Caco-2 (cell line): ENCODE data around the gene CFAP161. TPM values are rescaled to one million over a fixed set of nuclear protein-coding genes. Genes with fewer than 3 reads are reported as not detected.

Experiments
- BruUV-seq: library from RNA; stranded (reverse); fragments of 400-500 nt; replicated peaks from 2 replicates; lab custom pipeline; 2021; lab: Mats Ljungman, UMichigan
- CTCF ChIA-PET: fragments of 300-600 bp; sonication (Branson Sonifier 250); formaldehyde crosslinking; loops from one replicate; lab custom pipeline; 2022; ENCODE audit warnings: antibody characterized with exemption; lab: Charles Lee
- POLR2A ChIA-PET: fragments of 300-600 bp; sonication (Branson Sonifier 250); formaldehyde crosslinking; loops from one replicate; lab custom pipeline; 2022; ENCODE audit warnings: antibody characterized with exemption; lab: Charles Lee
- DNase-seq, 2 experiments: peaks; one replicate each; pipeline versions ENCODE4 v3.0.0 to v3.0.0-alpha.2; 2020 to 2022
- H3K27me3 ChIP-seq: replicated peaks from 2 replicates; pipeline ENCODE4 v1.6.0; 2011; ENCODE audit warnings: low read length; ENCODE audit not compliant: control insufficient read depth, insufficient read depth
- H3K36me3 ChIP-seq: 2 replicates; pipeline ENCODE4 v1.5.1; 2011; ENCODE audit warnings: low read length; ENCODE audit not compliant: control insufficient read depth, insufficient read depth
- H3K4me1 ChIP-seq: fragments of 250-450 bp; sonication (Bioruptor Pico); 2 replicates; pipeline ENCODE4 v1.5.1; 2020; ENCODE audit warnings: mild to moderate bottlenecking
- H3K4me3 ChIP-seq: 2 replicates; pipeline ENCODE4 v1.5.1; 2011; ENCODE audit warnings: low read depth, mild to moderate bottlenecking, control low read depth, low read length
- H3K9me3 ChIP-seq: fragments of 250-450 bp; sonication (Bioruptor Pico); 2 replicates; pipeline ENCODE4 v1.5.1; 2020; ENCODE audit warnings: mild to moderate bottlenecking, moderate library complexity
- H3K27ac Mint-ChIP-seq: one replicate; pipeline ENCODE4 v1.8.0; 2022; ENCODE audit warnings: mixed read lengths; ENCODE audit not compliant: unreplicated experiment
- H3K27me3 Mint-ChIP-seq: one replicate; pipeline ENCODE4 v1.8.0; 2022; ENCODE audit warnings: mixed read lengths; ENCODE audit not compliant: insufficient read depth, unreplicated experiment
- H3K36me3 Mint-ChIP-seq: one replicate; pipeline ENCODE4 v1.8.0; 2022; ENCODE audit warnings: mild to moderate bottlenecking, mixed read lengths; ENCODE audit not compliant: insufficient read depth, unreplicated experiment
- H3K4me1 Mint-ChIP-seq: one replicate; pipeline ENCODE4 v1.8.0; 2022; ENCODE audit warnings: low read depth, mixed read lengths; ENCODE audit not compliant: unreplicated experiment
- H3K4me3 Mint-ChIP-seq: one replicate; pipeline ENCODE4 v1.8.0; 2022; ENCODE audit warnings: mild to moderate bottlenecking, moderate library complexity, mixed read lengths; ENCODE audit not compliant: unreplicated experiment
- H3K9me3 Mint-ChIP-seq: one replicate; pipeline ENCODE4 v1.8.0; 2022; ENCODE audit warnings: mixed read lengths; ENCODE audit not compliant: unreplicated experiment
- intact Hi-C: fragments of 100-400 bp; cut with micrococcal nuclease; formaldehyde crosslinking; loops from one replicate; pipeline ENCODE4 v1.10.0; 2022; ENCODE audit not compliant: unreplicated experiment
- total RNA-seq: library from RNA; stranded (reverse); gene quantifications from 2 replicates; pipeline ENCODE4 v1.2.3, GENCODE V29; 2022
- TF ChIP-seq, protein P1 (sequence below), 2 experiments: fragments of 200-600 bp in 1 of 2; IDR thresholded peaks; 1 replicate in 1 of 2; 2 replicates in 1 of 2; pipeline versions ENCODE4 v1.5.1 to v1.8.0; 2011 to 2022; ENCODE audit warnings: antibody characterized with exemption in 1 of 2, control low read depth in 1 of 2, inconsistent platforms in 1 of 2, low read depth in 1 of 2, low read length in 1 of 2, mild to moderate bottlenecking in 1 of 2, moderate library complexity in 1 of 2; ENCODE audit not compliant: insufficient read depth in 1 of 2, severe bottlenecking in 1 of 2, unreplicated experiment in 1 of 2

CFAP161 gene
- total RNA-seq, 1 experiment from 2014 or later = not detected

DNA sequence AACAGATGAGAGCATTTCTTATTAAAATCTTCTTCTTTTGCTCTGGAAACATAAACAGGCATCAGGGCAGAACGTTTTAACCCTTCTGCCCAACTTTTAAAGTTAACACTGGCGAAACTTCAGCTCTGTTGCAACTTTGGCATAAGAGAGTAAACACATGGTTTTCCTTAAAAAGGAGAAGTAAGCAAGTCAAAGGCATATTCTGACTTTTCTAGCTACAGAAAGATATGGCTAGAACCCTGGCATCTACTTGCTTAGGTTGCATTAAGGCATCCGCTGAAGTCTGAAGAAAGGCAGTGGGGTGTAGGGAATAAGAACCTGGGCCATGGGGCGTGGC lies 49.3 kb downstream of the CFAP161 start:
- no peaks in the 10 kb centered on the region for H3K4me1 ChIP-seq
- H3K9me3 ChIP-seq = no peaks in the 10 kb centered on the region
- no peaks in the 10 kb centered on the region for H3K9me3 Mint-ChIP-seq
- intact Hi-C loops = no loop called here
- peaks cover 18% of the 10 kb centered on the region for H3K27me3 Mint-ChIP-seq
- no peak overlapping the region for H3K4me3 Mint-ChIP-seq
- no peak overlapping the region for H3K27ac Mint-ChIP-seq
- DNase-seq = no peak
- no peaks in the 10 kb centered on the region for H3K36me3 Mint-ChIP-seq
- CTCF ChIA-PET = interaction anchor here (1.1 kb wide), 1 partner anchor 83 kb away, joined by 5 read pairs; no protein-coding TSS in a partner anchor
- TF ChIP-seq, protein P1, sequence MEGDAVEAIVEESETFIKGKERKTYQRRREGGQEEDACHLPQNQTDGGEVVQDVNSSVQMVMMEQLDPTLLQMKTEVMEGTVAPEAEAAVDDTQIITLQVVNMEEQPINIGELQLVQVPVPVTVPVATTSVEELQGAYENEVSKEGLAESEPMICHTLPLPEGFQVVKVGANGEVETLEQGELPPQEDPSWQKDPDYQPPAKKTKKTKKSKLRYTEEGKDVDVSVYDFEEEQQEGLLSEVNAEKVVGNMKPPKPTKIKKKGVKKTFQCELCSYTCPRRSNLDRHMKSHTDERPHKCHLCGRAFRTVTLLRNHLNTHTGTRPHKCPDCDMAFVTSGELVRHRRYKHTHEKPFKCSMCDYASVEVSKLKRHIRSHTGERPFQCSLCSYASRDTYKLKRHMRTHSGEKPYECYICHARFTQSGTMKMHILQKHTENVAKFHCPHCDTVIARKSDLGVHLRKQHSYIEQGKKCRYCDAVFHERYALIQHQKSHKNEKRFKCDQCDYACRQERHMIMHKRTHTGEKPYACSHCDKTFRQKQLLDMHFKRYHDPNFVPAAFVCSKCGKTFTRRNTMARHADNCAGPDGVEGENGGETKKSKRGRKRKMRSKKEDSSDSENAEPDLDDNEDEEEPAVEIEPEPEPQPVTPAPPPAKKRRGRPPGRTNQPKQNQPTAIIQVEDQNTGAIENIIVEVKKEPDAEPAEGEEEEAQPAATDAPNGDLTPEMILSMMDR (IDR thresholded peaks at IDR 0.05; ENCODE audit: insufficient read depth in 1 of 2, low read depth in 1 of 2, low read length in 1 of 2, severe bottlenecking in 1 of 2, unreplicated experiment in 1 of 2) = no peak
- H3K36me3 ChIP-seq = no peaks in the 10 kb centered on the region
- H3K4me1 Mint-ChIP-seq = no peaks in the 10 kb centered on the region
- BruUV-seq = no TSS peak
- no peaks in the 10 kb centered on the region for H3K27me3 ChIP-seq
- POLR2A ChIA-PET = no interaction called here
- no peak overlapping the region for H3K4me3 ChIP-seq

DNA sequence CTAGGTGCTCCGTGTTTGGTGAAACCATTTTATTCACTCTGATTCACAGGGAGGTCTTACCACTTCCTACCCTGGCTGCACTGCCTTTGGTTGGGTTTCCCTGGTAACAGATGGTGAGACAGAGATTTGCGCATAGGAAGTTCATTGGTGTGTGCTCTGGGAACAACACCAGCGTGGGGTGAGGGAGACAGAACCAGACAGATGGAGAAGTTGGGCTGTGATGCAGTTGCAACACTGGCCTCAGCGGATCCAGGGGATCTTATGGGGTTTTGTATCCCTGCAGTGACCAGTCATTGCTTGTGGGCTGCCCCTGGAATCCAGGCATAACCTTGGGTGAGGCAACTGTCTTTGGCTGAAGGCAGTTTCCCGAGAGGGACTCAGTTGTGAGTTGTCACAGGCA lies 50.1 kb downstream of the CFAP161 start:
- peaks cover 22% of the 10 kb centered on the region for H3K27me3 Mint-ChIP-seq
- no peak overlapping the region for H3K27ac Mint-ChIP-seq
- H3K9me3 ChIP-seq = no peaks in the 10 kb centered on the region
- ChIA-PET CTCF (no interaction called here), POLR2A (no interaction called here)
- no peaks in the 10 kb centered on the region for H3K27me3 ChIP-seq
- H3K36me3 Mint-ChIP-seq = no peaks in the 10 kb centered on the region
- BruUV-seq = no TSS peak
- no peak overlapping the region for H3K4me3 Mint-ChIP-seq
- TF ChIP-seq, protein P1 (IDR thresholded peaks at IDR 0.05; ENCODE audit: insufficient read depth in 1 of 2, low read depth in 1 of 2, low read length in 1 of 2, severe bottlenecking in 1 of 2, unreplicated experiment in 1 of 2) = no peak
- intact Hi-C loops = no loop called here
- no peak for DNase-seq
- H3K9me3 Mint-ChIP-seq = no peaks in the 10 kb centered on the region
- no peaks in the 10 kb centered on the region for H3K36me3 ChIP-seq
- H3K4me3 ChIP-seq = no peak overlapping the region
- H3K4me1 ChIP-seq = no peaks in the 10 kb centered on the region
- H3K4me1 Mint-ChIP-seq = no peaks in the 10 kb centered on the region

DNA sequence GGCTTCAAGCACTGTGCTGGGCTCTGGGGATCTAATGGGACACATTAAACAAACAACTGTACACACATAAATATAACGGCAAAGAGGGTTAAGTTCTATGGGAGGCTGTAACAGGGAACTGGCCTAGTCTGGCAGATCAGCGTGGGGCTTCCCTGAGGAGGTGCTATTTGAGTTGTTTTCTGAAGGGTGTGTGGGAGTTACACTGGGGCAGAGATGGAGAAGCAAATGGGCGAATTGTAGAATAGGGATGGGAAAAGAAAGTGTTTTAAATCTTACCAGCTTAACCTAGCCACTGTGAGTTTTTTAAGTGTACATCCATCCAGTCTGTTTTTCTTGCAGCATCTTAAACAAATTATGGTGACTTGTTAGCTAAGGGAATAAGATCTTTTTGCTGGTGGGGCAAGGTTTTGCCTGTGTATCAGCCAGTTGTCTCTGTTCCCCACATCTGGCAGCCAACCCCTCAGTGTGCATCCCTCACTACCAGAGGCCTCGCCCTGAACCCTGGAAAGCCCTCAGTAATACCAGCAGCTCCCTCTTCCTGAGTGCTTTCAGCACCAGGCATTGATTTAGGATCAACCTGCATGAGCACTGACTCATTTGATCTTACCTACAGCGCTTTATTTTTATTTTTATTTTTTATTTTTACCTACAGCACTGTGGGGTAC lies 51.7 kb downstream of the CFAP161 start:
- Mint-ChIP-seq H3K27ac (no peak overlapping the region), H3K36me3 (no peaks in the 10 kb centered on the region), H3K27me3 (peaks cover 19% of the 10 kb centered on the region), H3K4me1 (no peaks in the 10 kb centered on the region), H3K4me3 (no peak overlapping the region), H3K9me3 (no peaks in the 10 kb centered on the region)
- DNase-seq = no peak
- H3K27me3 ChIP-seq = no peaks in the 10 kb centered on the region
- ChIA-PET CTCF (no interaction called here), POLR2A (no interaction called here)
- TF ChIP-seq, protein P1 (IDR thresholded peaks at IDR 0.05; ENCODE audit: insufficient read depth in 1 of 2, low read depth in 1 of 2, low read length in 1 of 2, severe bottlenecking in 1 of 2, unreplicated experiment in 1 of 2) = no peak
- BruUV-seq = no TSS peak
- no peaks in the 10 kb centered on the region for H3K4me1 ChIP-seq
- H3K36me3 ChIP-seq = no peaks in the 10 kb centered on the region
- no peaks in the 10 kb centered on the region for H3K9me3 ChIP-seq
- intact Hi-C loops = no loop called here
- no peak overlapping the region for H3K4me3 ChIP-seq
